NCI-H2171 (cell line): ENCODE measurements around the gene DNAJC22.
A peak's percentile ranks its signal among the peaks of the same experiment; 100 is the strongest.

Experiments
- DNase-seq: peaks from one replicate; lab custom pipeline; 2025; lab: John Stamatoyannopoulos, UW

DNAJC22 gene

DNA sequence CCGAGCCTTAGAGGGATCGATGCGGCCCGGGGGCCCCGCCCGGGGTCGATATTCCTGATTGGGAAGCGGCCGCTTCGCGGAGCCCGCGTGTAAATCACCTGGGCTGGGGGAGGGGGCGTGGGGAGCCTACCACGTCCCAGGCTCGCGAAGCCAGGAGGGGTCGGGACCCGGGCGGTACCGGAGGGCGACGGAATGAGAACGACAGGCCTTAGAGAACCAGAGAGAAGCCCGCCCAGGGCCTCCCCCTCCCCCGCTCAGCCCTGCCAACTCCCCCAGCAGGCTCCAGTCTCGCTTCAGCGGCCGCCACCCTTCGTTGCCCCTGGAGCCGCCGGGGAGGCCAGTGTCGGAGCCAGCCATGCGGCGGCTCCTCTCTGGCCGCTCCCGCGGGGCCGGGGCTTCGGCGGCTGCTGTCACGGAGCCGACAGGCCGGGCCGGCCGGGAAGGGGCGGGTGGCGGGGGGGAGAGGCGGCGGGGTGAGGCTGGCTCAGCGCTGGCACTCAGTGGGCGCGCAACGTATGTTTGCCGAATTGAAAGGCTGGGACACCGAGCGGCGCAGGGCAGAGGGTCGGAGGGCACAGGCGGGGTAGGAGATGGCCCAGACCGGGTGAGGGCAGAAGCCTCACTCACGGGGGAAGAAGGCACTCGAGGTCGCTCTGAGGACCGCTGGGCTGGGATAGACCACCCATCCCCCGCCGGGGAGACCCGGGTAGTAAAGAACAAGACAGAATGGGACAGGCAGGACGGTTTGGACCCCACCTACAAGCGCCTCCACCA, 1.4 kb upstream of the DNAJC22 start:
- DNase-seq = peak; percentile 29

- no peak for DNase-seq
Measured at GRCh38 chr12:49345825-49346658, 646 bp upstream of the DNAJC22 start.

DNA sequence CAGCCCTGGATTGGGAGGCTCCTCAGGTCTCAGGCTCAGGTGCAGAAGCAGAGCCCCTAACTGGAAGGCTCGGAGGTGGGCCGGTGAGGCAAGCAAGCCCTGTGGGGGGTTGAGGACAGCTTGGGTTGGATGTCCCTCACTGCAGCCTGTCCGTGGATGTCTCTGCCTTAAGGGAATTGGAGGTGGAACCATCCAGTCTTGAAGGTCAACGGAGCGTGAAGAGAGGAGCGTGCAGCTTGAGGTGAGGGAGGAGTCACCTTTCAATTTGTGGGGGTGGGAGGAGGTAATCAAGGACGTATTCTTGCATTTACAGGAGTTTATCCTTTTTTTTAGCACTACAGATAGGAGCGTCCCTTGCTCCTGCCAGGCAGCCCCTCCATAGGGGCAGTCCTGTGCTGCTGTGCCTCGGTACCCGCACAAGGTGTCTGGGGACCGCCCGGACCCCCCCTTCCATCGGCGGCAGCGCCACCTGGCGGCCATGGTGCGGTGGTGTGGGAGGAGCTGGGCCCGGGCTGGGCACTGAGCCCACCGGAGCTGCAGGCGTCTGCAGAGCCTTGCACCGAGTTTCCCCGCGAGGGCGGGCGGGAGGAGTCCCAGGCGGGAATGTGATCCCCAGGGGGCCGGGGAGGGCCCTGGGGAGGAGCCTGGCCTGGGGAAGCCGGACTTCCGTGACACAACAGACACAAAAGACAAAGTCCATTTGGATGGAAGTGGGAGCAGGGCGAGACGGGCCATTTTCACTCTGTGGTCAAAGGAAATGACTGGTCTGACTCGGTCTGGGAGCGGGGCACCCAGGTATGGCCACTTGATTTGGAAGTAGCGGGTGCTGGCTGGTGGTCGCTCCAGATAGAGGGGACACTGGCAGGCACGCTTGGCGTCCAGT, 864 bp downstream of the DNAJC22 start:
- peak; percentile 51 for DNase-seq

DNA sequence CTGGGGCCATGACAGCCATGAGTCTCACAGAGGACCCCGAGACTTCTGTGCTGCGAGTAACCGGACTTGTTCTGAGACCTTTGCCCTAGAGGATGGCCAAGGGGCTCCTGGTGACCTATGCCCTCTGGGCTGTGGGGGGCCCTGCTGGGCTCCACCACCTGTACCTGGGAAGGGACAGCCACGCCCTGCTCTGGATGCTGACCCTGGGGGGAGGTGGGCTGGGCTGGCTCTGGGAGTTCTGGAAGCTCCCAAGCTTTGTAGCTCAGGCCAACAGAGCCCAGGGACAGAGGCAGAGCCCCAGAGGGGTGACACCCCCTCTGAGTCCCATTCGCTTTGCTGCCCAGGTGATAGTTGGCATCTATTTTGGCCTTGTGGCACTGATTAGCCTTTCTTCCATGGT, 2.1 kb downstream of the DNAJC22 start:
- no peak for DNase-seq

DNA sequence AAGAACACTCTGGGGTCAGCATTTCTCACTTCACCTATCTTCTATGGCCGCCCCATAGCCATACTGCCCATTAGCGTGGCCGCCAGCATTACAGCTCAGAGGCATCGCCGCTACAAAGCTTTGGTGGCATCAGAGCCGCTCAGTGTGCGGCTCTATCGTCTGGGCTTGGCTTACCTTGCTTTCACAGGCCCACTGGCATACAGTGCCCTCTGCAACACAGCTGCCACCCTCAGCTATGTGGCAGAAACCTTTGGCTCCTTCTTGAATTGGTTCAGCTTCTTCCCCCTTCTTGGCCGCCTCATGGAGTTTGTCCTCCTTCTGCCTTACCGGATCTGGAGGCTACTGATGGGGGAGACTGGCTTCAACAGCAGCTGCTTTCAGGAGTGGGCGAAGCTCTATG, 2.6 kb downstream of the DNAJC22 start:
- DNase-seq = no peak

DNA sequence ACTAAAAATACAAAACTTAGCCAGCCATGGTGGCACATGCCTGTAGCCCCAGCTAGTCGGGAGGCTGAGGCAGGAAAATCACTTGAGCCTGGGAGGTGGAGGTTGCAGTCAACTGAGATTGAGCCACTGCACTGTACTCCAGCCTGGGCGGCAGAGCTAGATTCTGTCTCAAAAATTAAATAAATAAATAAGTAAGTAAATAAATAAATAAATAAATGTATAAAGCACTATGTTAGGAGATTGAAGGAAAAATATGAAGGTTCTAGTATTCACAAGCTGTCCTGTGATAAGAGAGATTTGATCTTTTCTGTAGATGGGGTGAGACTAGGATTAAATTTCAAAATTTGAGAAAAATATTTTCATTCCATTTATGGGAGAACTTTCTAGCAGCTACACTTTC, 5.7 kb downstream of the DNAJC22 start:
- no peak for DNase-seq

DNA sequence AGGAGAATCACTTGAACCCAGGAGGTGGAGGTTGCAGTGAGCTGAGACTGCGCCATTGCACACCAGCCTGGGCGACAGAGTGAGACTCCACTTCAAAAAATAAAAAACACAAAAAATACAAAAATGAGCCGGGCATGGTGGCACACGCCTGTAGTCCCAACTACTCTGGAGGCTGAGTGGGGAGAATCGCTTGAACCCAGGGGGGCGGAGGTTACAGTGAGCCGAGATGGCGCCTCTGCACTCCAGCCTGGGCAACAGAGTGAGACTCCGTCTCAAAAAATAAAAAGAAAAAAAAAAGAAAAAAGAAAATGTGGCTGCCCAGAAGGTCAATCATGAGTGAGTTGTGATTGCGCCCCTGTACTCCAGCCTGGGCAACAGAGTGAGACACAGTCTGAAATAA, 9.2 kb downstream of the DNAJC22 start:
- DNase-seq = no peak

DNA sequence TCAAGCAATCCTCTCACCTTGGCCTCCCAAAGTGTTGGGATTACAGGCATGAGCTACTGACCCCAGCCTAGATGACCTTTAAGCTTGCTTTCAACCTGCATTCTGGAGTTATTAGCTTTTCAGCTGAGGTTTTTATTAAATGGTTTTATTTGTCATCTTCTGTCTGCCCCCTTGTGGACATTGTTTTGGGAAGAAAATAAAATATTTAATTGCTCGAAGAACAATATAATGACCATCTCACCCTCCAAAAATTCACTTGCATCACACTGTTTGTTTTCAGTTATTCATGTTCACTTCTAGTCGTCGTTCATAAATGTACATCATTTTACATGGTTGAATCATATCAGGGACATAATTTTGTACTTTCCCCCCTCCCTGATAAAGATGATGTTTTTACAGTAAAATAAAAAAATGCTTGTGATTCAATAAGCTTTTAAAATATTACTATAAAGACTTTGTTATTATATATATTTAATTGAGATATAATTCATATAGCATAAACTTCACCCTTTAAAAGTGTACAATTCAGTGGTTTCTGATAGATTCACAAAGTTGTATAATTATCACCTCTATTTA, 10.5 kb downstream of the DNAJC22 start:
- no peak for DNase-seq

GRCh38 chr12:49358483-49359141, 11.9 kb downstream of the DNAJC22 start:
- peak; percentile 60 for DNase-seq

DNA sequence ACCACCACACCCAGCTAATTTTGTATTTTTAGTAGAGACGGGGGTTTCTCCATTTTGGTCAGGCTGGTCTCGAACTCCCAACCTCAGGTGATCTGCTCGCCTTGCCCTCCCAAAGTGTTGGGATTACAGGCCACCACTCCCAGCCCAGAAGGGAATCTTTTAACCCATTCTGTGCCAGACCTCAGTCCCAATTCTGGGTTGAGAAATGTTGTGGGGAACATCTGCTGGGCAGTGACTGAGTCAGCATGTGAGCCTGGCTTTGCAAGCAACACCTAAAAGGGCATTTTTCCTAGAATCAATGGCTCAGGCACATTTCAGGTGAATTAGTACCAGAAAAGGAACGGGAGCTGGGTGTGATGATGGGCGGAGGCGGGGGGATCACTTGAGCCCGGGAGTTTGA, 13.0 kb downstream of the DNAJC22 start:
- no peak for DNase-seq

GRCh38 chr12:49362077-49362476, 15.4 kb downstream of the DNAJC22 start:
- no peak for DNase-seq

- DNase-seq = no peak
Measured at GRCh38 chr12:49364989-49365388, 18.3 kb downstream of the DNAJC22 start.

- DNase-seq = no peak
Measured at GRCh38 chr12:49365542-49365941, 18.9 kb downstream of the DNAJC22 start.

DNA sequence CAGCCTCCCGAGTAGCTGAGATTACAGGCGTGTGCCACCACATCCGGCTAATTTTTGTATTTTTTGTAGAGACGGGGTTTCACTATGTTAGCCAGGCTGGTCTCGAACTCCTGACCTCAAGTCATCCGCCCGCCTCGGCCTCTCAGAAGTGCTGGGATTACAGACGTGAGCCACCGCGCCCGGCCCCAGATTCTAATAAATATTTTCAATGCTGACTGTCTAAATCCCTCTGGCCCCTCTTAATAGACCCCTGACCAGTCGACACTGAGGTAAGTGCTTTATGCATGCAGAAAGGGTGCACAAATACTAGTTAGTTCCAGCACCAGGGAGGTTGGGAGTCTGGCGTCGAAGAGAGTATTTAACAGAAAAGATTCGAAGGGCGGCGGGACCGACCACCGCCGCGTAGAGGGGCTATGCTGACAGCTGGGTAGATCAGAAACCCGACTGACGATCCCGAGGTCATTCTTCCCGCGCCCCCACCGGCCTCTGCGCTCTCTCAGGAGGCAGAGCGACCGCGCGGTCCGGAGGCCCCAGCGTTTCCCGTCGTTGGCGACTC, 19.5 kb downstream of the DNAJC22 start:
- peak; percentile 63 for DNase-seq

DNA sequence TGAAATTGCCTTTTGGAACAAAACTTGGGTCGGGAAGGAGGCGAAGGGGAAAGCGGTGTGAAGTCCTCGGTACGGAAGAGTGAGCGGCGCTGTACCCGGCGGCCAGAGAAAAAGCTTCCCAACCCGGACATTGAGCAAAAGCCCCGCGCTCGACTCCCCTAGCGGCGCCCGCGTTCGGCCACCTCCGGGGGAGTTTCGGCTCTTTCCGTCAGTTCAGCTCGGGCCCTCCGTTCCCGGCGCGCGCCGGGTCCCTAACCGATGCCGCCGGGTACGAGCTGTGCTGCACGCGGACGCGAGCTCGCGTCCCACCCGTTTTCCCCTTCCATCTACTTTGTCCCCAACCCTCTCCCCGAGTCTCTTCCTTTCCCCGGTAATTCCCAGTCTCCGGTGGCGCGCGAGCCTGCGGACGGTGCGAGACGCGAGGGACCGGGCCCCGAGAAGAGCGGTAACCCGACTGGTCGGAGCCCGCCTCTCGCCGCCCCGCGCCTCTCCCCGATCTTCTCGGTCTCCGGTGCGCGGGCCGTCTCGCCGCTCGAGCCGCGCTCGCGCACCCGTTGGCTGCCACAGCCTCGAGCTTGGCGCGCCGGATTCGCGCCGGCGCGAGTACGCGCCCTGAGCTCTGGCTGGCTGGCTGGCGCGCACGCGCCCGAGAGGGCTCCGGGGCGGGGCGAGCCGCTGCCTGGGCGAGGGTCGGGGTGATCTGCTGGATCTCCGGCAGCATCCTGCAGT, 20.1 kb downstream of the DNAJC22 start:
- peak; percentile 92 for DNase-seq

DNA sequence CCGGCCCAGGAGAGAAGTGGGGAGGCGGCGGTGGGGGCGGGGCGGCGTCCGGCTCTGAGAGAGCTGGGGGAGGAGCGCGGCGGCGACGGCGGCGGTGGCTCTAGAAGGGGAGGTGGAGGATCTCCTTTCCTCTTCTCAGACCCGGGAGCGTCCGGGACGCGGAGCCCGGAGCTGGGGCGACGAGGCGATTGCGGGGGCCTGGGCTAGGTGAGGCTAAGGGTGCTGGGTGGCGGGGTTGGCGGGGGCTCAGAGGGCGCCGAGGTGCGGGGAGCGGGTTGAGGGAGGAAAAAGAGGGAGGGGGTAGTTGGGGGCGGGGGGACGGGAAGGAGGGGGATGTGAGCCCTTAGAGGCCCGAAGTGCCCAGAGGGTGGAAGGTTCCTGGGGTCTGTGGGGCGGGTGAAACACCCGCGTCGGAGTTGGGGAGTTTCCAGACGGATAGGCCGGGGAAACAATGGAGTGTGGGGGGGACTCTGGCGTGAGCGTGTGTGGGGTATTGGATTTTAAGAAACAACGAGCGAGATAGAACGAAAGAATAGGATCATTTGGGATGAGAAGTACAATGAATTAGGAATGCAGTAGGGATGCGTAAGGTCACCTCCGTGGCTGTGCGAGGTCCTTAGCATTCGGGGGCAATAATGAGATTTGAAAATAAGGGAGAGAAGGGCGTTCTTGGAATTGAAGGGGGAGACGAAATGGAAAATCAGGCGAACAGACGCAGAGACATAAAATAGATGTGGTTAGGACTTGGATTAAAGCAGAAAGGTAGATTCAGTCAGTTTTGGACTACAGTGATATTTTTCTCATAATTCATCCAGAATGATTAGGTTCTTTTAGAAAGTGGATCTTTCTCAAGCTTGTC, 20.9 kb downstream of the DNAJC22 start, which contains the start of gene SPATS2:
SPATS2 (plus strand) TSS at position 82 of the 859 bp plus-strand sequence. CDS start 93,551 bp downstream, outside the sequence.
- peak; percentile 45 for DNase-seq

- no peak for DNase-seq
Measured at GRCh38 chr12:49368240-49368600, 21.5 kb downstream of the DNAJC22 start.

GRCh38 chr12:49369411-49370145, 22.9 kb downstream of the DNAJC22 start:
- DNase-seq = peak; percentile 24

DNA sequence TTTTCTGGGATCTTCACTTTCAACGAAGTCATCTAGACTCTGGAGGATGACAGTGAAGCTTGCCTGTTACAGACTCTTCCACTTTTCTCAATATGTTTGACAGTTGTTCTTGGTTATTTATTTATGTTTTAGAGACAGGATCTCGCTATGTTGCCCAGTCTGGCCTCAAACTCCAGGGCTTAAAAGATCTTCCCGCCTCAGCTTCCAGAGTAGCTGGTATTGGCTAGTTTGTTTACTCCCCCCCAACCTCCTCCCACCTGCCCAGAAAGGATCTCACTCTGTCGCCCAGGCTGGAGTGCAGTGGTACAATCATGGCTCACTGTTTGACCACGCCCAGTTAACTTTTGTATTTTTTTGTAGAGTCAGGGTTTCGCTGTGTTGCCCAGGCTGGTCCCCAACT, 23.9 kb downstream of the DNAJC22 start:
- no peak for DNase-seq
